Measurements from ENCODE around the gene RBM8A. TPM values are rescaled to one million over a fixed set of nuclear protein-coding genes. Genes with fewer than 3 reads are reported as not detected.

RBM8A gene
- total RNA-seq, 1 donor from 2014 or later = 178 TPM

- Mint-ChIP-seq H3K9me3 (no peaks in the 10 kb centered on the region), H3K4me3 (no peak overlapping the region), H3K4me1 (peaks cover 2% of the 10 kb centered on the region), H3K27me3 (no peaks in the 10 kb centered on the region), H3K27ac (no peak overlapping the region), H3K36me3 (ENCODE audit: low read depth) (no peaks in the 10 kb centered on the region)
- intact Hi-C loops (cut with micrococcal nuclease) = loop anchor here (1.0 kb wide), 1 partner anchor 122 kb away; no protein-coding TSS in a partner anchor
- ATAC-seq (ENCODE audit: low read depth) (no peak), DNase-seq (no peak)
- CTCF ChIA-PET = interaction anchor here (1.0 to 2.4 kb wide), 11 partner anchors 12 to 121 kb away, joined by 3 to 12 read pairs (median 5); partner anchors contain the start of genes ANKRD34A, NUDT17, PIAS3 and POLR3GL
- no peak for TF ChIP-seq CTCF (IDR thresholded peaks at IDR 0.05)
- POLR2A ChIA-PET = interaction anchor here (0.6 to 1.3 kb wide), 3 partner anchors 27 to 115 kb away, joined by 3 read pairs; partner anchors contain the start of genes PEX11B and RBM8A
Observed at GRCh38 chr1:145891143-145891542, 36.1 kb downstream of the RBM8A start.

GRCh38 chr1:145889722-145890121, 37.6 kb downstream of the RBM8A start:
- Mint-ChIP-seq H3K4me3 (no peak overlapping the region), H3K27ac (no peak overlapping the region), H3K4me1 (peaks cover 15% of the 10 kb centered on the region), H3K9me3 (no peaks in the 10 kb centered on the region), H3K36me3 (ENCODE audit: low read depth) (no peaks in the 10 kb centered on the region), H3K27me3 (peaks cover 5% of the 10 kb centered on the region)
- no peak for TF ChIP-seq CTCF (IDR thresholded peaks at IDR 0.05)
- POLR2A ChIA-PET = interaction anchor here (0.6 kb wide), 1 partner anchor 38 kb away, joined by 3 read pairs; no protein-coding TSS in a partner anchor
- CTCF ChIA-PET = no interaction called here
- DNase-seq = no peak
- intact Hi-C loops (cut with micrococcal nuclease) = no loop called here
- no peak for ATAC-seq (ENCODE audit: low read depth)

- POLR2A ChIA-PET = interaction anchor here (2.5 kb wide), 1 partner anchor 15 kb away, joined by 9 read pairs; no protein-coding TSS in a partner anchor
- no peak overlapping the region for H3K4me3 Mint-ChIP-seq
- H3K27me3 Mint-ChIP-seq = peaks cover 15% of the 10 kb centered on the region
- H3K4me1 Mint-ChIP-seq = peaks cover 18% of the 10 kb centered on the region
- intact Hi-C loops (cut with micrococcal nuclease) = no loop called here
- no peak for ATAC-seq (ENCODE audit: low read depth)
- no peak overlapping the region for H3K27ac Mint-ChIP-seq
- no peak for DNase-seq
- H3K36me3 Mint-ChIP-seq (ENCODE audit: low read depth) = no peaks in the 10 kb centered on the region
- no peak for TF ChIP-seq CTCF (IDR thresholded peaks at IDR 0.05)
- CTCF ChIA-PET = no interaction called here
- H3K9me3 Mint-ChIP-seq = no peaks in the 10 kb centered on the region
Observed at GRCh38 chr1:145887631-145888030, 39.7 kb downstream of the RBM8A start.

- no peaks in the 10 kb centered on the region for H3K9me3 Mint-ChIP-seq
- intact Hi-C loops (cut with micrococcal nuclease) = no loop called here
- no peak overlapping the region for H3K27ac Mint-ChIP-seq
- POLR2A ChIA-PET = interaction anchor here (1.7 to 4.3 kb wide), 3 partner anchors 14 to 41 kb away, joined by 9 to 41 read pairs (median 9); partner anchors contain the start of genes PIAS3 and RBM8A
- H3K36me3 Mint-ChIP-seq (ENCODE audit: low read depth) = no peaks in the 10 kb centered on the region
- TF ChIP-seq CTCF (IDR thresholded peaks at IDR 0.05) = no peak
- CTCF ChIA-PET = interaction anchor here (1.0 kb wide), 1 partner anchor 41 kb away, joined by 4 read pairs; the partner anchor contains the start of gene NUDT17
- DNase-seq (no peak), ATAC-seq (ENCODE audit: low read depth) (no peak)
- peak overlapping the region; percentile 41 for H3K4me3 Mint-ChIP-seq
- peaks cover 15% of the 10 kb centered on the region for H3K27me3 Mint-ChIP-seq
- peaks cover 19% of the 10 kb centered on the region for H3K4me1 Mint-ChIP-seq
Observed at GRCh38 chr1:145886816-145887215, 40.5 kb downstream of the RBM8A start.

GRCh38 chr1:145886390-145886789, 40.9 kb downstream of the RBM8A start:
- intact Hi-C loops (cut with micrococcal nuclease) = no loop called here
- ChIA-PET POLR2A (interaction anchor here (0.7 to 4.3 kb wide), 6 partner anchors 9 to 41 kb away, joined by 5 to 41 read pairs (median 9); partner anchors contain the start of genes NUDT17, PEX11B, PIAS3 and RBM8A), CTCF (interaction anchor here (0.9 to 1.0 kb wide), 2 partner anchors 38 to 41 kb away, joined by 3 to 4 read pairs; partner anchors contain the start of gene NUDT17)
- Mint-ChIP-seq H3K4me3 (peak overlapping the region; percentile 88), H3K4me1 (peaks cover 19% of the 10 kb centered on the region), H3K27ac (no peak overlapping the region), H3K9me3 (no peaks in the 10 kb centered on the region), H3K36me3 (ENCODE audit: low read depth) (no peaks in the 10 kb centered on the region), H3K27me3 (peaks cover 16% of the 10 kb centered on the region)
- DNase-seq (no peak), ATAC-seq (ENCODE audit: low read depth) (no peak)
- TF ChIP-seq CTCF (IDR thresholded peaks at IDR 0.05) = no peak

Data from activated B cell treated with CpG ODN at 0.5 μM for 24 hours (primary cell).